ENCODE results near the gene CLCA2.

GRCh38 chr1:86472152-86472551 is 48.2 kb downstream of the CLCA2 start:
- TF ChIP-seq CTCF (IDR thresholded peaks at IDR 0.05) (no peak), POLR2A (IDR thresholded peaks at IDR 0.05) (no peak)
